ENCODE data around the gene GJB5.

Gene GJB5

DNA sequence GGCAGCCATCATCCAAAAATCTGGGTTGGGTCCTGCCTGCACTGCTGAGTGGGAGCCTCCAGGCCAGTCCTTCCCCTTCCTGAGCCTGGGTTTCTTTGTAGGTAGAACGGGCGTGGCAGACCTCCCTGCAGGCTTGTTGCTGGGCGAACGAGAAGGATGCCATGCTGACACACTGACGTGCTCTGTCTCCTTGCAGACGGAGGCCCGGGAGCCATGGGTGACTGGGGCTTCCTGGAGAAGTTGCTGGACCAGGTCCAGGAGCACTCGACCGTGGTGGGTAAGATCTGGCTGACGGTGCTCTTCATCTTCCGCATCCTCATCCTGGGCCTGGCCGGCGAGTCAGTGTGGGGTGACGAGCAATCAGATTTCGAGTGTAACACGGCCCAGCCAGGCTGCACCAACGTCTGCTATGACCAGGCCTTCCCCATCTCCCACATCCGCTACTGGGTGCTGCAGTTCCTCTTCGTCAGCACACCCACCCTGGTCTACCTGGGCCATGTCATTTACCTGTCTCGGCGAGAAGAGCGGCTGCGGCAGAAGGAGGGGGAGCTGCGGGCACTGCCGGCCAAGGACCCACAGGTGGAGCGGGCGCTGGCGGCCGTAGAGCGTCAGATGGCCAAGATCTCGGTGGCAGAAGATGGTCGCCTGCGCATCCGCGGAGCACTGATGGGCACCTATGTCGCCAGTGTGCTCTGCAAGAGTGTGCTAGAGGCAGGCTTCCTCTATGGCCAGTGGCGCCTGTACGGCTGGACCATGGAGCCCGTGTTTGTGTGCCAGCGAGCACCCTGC lies 39.3 kb downstream of the GJB5 start:
- no peak for DNase-seq (ENCODE audit: low read depth, low spot score)

DNA sequence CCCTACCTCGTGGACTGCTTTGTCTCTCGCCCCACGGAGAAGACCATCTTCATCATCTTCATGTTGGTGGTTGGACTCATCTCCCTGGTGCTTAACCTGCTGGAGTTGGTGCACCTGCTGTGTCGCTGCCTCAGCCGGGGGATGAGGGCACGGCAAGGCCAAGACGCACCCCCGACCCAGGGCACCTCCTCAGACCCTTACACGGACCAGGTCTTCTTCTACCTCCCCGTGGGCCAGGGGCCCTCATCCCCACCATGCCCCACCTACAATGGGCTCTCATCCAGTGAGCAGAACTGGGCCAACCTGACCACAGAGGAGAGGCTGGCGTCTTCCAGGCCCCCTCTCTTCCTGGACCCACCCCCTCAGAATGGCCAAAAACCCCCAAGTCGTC lies 39.9 kb downstream of the GJB5 start:
- DNase-seq (ENCODE audit: low read depth, low spot score) = no peak

DNA sequence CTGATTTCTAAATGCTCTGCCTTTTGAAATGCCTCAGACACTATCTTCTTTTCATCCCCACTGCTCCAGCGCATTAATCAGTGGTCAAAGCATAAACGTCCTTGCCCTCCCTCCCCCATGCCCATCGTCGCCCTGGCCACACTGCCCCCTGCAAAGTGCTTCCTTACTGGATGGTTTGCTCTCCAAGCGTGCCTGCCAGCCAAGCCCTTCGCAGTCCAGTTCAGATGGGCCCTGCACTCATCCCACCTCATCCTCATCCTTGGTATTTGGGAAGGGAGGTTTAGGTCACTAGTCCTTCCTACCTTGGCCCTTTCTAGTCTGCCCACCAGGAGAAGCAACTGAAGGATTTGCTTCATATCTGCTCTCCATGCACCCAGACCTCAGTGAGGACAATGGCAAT lies 41.1 kb downstream of the GJB5 start:
- DNase-seq (ENCODE audit: low read depth, low spot score) = no peak

DNA sequence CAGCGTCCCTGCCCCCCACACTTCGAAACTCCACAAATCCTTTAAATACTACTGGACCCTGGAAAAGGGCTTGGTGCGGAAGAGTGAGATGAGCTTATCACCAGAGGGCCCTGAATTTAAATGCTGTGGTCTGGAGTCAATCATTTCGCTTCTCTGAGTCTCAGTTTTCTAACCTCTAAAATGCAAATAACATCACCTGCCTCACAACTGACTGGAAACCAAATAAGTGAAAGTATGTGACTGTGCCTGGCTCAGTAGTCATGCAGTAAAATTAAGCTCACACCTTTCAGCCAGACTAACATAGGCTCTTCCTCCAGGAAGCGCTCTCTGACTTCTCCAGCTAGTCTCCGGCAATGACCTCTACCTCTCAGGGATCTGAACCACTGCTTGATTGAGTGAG lies 42.1 kb downstream of the GJB5 start:
- no peak for DNase-seq (ENCODE audit: low read depth, low spot score)

DNA sequence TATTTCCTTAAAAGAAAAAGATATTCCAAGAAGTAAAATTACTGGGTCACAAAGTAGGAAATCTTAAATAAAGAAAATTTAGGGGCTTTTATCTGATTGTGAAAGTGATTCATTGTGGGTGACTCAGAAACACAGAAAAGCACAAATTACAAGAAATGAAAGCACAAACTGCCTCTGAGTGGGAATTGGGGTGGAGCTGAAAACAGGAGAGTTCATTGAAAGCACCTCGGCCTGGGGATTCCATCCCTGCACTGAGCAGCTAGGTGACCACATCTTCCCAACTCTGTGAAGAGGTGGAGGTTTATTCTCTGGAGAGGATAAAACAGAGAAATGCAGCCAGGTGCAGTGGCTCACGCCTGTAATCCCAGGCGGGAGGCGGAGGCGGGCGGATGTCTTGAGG lies 45.4 kb downstream of the GJB5 start:
- DNase-seq (ENCODE audit: low read depth, low spot score) = no peak

DNA sequence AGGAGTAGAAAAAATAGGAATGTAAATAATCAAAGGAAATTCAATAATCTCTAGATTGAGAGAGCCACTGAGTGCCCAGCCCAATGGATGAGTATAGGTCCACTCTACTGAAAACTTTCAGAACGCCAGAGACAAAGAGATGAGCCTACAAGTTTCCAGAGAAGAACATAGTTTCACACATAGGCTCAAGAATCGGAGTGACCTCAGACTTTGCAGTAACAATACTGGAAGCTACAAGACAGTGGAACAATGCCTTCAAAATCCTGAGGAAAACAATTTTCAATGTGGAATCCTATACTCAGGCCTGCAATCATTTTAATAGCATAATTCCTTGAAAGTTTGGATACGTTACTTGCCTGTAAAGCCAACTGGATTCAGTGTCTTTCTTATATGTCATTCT lies 48.9 kb downstream of the GJB5 start:
- no peak for DNase-seq (ENCODE audit: low read depth, low spot score)

DNA sequence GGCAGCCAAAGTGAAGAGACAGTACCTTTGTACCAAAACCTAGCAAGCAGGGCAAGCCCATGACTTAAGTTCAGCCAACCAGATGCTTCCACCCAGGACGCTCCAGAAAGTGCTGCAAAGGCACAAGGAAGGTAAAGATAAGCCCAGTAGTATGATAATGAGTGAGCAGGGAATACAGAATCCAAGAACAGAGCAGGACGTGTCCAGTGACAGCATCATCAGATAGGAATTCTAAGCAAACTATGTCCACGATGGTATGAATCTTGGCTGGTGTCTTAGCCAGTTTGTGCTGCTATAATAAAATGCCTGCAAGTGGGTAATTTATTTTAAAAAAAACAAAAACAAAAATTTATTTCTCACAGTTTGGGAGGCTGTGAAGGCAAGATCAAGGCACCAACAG lies 51.5 kb downstream of the GJB5 start:
- no peak for DNase-seq (ENCODE audit: low read depth, low spot score)
